Stimulated activated CD8-positive, alpha-beta memory T cell treated with anti-CD3 and anti-CD28 coated beads, Interleukin-4, amount 100 ng/mL, for 24 hours (primary cell): ENCODE results near the gene SCYGR3.

ENCODE experiments used
- DNase-seq: peaks from one replicate; pipeline ENCODE4 v3.0.0-alpha.2; 2020; ENCODE audit warnings: low read depth

The SCYGR3 gene, protein sequence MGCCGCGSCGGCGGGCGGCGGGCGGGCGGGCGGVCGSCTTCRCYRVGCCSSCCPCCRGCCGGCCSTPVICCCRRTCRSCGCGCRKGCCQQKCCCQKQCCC

DNA sequence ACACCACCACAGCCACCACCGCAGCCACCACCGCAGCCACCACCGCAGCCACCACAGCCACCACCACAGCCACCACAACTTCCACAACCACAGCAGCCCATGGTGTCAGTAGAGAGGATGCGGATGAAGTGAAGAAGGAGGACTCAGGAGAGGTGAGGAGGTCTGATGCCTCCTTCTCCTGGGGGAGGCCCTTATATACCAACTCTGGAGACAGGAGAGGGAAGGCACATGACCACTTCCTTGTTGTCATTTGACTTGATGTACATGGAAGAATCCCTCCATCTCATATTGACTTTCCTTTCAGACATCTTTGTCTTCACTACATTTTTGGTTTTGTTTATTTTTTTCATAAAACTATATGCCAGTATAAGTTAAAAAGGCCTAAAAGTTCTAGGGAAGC is at the start of gene SCYGR3:
TSS of gene SCYGR3 (minus strand) at position 101 of the 400 bp plus-strand sequence. CDS start at position 101, 0 bp downstream.
- DNase-seq = no peak

DNA sequence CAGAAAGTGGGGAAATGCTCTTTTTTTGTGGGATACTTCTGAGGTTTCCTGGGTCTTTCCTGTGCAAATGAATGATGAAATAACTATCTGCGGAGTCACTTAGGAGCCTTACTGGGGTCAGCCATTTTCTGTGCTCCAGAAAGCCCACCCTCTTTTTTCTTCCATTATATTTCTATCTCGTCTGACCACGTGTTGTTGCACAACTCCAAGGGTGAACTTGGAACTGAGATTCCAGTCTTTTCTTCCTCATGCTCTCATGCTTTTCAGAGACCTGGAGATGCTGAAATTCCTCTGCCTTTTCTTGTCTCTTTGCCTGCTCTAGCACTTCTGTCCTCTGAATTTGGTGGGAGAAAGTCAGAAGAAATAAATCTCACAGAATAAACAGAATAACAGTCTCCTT is 47.2 kb upstream of the SCYGR3 start:
- DNase-seq = no peak

DNA sequence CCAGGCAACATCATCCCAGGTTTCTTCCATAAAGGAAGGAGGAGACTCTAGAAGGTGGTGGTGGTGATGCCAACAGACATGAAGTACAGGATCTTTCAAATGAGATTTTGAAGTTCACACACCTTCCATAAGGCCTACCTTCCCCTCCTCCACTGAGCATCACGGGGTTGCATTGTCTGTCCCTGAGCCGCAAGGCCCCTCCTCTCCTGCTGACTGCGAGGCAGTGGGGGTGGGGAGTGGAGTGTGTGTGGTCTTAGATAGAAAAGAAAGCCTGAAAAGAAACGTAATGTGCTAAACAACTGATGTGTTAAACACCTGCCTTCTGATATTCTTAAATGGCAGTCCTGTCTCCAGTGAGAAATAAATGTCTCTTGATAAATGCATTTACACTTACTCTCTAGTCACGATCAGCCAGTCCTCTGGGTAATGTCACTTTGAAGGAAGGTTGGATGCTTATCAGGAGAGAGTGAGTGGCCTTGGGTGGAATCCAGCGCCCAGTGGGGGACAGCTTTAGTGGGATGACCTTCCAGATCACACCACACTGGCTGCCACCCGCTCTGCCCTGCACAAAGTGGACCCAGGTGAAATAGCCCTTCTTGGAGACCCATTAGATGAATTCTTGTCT is 46.5 kb upstream of the SCYGR3 start:
- DNase-seq = no peak

DNA sequence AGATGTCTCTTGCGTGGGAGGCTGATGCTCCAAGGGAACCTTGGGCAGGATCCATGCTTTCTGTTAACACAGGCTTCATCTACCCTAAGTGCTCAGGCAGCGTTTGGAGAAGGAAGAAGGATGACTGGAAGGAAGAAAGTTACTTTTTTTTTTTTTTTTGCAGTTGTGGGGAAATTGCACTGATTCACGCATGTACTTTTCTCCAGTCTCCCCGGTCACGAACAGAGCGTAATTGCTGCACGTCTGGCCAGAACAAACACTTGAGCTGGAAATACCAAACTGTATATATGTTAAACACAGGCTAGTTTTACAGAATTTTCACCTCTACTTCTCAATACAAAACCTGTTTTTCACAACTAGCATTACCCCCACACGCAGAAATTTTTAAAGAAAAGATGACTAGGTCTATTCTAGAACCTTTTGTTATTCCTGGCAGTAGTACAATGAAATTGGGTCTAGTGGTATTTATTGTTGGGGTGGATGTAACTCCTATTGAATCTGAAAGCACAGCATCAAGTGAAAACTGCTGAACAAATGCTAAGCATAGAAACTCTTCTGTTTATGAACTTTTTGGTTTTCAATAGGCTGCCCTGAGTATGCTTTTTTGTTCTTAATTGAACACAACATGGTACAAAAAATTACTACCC is 42.7 kb upstream of the SCYGR3 start:
- DNase-seq = no peak

DNA sequence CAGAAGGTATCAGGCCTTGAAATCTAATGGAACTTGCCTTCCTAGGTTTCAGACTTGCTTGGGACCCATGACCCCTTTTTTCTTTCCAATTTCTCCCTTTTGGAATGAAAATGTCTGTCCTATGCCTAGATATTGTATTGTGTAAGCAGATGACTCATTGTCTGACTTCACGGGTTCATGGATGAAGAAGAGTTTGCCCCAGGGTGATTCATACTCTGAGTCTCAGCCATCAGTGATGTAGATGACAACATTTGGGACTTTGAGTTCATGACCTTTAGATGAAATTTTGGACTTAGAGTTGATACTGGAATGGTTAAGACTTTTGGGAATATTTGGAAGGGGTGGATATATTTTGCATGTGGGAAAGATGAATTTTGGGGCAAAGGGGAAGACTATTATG is 40.8 kb upstream of the SCYGR3 start:
- DNase-seq = no peak

DNA sequence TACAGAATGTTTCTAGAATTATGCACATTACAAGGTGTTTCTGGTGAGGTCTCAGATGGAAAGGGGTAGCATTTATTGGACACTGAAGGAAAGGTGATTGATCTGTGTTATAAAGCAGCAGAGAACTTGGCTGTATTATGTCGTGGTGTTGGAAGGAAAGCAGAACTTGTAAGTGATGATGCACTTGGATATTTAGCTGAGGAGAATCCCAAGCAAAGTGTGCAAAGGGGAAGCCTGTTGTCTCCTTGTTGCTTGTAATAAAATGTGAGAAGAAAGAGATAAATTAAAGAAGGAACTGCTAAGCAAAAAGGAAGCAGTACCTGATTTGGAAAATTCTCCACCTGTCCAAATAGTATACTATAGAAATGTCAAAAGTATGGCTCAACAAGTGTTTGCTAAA is 39.8 kb upstream of the SCYGR3 start:
- DNase-seq = no peak

DNA sequence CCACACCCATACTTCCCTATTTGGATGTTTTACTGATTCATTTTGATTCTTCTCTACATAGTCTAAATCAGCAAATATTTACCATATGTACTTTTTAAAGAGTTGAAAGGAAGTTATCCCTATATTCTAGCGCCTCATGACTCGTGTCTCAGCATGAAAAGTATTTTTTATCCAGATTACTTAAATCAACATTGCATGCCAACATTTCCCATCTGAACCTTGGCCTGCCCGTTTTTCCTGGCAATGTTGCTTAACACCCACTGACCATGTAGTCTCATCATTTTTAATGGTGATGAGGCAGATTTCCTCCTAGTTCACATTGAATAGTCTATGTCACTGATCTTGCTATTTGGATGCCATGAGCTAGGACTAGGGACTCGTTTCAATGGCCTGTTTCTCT is 38.8 kb upstream of the SCYGR3 start:
- DNase-seq = no peak

DNA sequence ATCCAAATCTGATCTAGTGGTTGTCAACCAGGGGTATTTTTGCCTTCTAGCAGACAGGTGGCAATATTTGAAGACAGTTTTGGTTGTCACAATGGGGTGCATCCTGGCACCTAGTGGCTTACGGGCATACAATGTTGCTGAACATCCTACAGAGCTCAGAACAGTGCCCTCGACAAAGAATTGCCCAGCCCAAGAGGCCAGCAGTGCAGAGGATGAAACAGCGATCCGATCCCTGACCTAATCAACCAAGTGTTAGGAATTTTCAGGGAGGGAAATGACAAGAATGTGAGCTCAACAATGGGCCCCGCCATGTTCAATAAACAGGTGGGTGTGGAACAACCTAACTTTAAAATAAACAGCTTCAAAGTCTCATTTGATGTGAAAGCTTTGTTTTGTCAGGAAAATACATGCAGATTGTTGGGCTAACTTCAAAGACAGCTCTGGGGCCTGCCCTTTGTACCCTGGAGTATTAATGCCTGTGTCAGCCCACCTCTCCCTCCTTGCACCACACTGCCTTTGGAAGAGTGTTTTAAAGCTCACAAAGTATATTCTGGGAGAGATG is 29.4 kb upstream of the SCYGR3 start:
- DNase-seq = no peak

DNA sequence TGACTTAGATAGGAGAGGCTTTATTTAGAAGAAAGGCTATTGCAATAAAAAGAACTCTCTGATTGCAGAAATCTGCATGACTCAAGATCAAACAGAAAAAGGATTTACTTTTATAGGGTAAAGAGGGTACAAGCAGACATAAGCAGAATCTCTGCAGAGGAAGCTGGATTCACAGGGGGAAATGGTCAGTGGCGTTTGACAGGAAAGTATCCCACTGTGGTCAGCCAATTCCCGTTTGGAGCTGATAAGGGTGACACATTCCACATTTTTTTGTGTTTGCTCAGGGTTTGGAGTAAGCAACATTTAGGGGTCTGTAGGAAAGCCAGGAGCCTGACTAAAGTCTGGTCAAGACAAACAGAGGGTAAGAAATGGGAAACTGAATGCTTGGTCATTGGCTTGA is 28.0 kb upstream of the SCYGR3 start:
- no peak for DNase-seq

DNA sequence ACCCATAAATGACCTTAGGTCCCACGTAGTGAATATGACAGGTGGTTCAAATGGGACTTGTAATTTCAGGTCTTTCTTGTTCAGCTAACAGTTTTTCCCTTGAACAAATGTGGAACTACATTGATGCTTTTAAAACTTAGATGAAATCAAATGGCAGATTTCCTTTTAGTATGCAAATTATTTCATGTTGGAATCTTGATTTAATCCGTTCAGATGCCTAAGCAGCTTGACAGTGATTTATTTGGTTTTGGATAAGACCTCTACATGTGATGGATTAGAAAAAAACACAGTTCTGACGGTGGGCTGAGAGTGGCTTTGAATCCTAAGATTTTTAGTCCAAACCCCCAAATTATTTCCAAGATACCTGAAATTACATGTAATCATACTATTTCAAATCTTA is 19.6 kb upstream of the SCYGR3 start:
- no peak for DNase-seq

DNA sequence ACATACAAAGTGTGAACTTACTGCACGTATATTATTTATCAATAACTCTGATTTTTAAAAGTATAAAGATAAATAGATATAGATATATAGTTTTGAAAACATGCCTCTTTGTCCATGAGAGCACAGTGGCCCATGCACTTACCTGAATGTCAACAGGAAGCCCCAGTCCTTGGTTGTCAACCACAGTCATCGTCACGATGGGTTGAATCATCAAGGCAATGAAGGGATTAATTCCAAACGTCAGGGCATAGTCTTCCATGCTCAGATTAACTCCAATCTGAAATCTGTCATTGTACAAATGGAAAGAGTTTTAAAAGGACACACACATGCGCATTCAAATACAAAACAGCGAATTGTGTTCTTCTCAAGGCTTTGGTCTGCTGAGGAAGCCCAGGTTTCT is 18.2 kb upstream of the SCYGR3 start:
- DNase-seq = no peak

DNA sequence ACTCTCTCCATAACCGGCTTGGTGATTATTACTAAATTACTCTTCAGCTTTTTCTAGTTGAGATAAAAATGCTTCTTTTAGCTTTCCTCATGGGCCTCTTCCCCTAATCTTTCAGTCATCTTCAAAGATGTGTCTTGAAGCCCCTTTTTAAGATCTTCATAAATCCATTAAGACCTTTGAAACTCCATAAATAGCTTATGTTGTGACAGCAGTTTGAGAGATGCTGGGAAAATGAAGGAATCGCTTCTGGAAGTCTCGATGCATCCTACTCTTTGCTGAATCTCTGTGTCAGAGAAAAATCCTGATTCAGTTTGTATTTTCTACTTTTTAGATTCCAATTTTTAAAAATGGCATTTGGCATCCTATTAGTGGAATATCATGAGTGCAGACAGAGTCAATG is 15.7 kb upstream of the SCYGR3 start:
- DNase-seq = no peak

DNA sequence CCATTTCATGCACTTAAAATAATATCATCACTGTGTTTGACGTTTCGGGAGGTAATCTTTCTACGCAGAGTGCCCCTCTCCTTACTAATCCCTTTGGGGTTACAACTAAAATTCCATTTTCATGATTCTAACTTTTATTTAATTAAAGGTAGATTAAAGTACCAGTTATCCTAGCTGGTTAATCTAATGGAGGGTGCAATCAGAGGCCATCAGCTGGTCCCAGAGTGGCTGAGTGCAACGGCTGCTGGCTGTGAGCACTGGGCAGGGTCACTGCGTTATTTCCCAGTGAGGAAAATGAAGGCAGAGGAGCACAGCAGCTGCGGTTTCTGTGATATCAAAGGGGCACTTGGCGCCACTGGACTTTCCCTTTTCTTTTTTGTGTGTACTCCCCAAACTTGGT is 14.8 kb upstream of the SCYGR3 start:
- no peak for DNase-seq

DNA sequence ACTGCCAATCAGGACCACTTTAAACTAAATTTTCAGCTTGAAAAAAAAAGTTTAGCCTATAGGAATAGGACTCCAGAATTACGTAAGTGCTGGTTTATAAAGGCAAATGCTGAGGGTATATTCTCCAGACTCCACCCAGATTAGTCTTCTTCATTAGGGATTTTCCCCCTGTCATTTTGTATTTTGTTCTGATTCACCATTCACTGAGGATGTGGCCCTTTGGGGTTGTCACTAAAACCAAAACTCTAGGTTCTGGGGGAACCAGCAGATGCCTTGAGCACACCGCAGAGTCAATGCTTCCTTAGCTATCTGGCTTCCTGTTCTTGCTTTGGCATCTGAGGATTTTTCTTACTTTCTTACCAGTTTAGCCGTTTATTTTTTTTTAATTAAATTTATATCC is 13.1 kb upstream of the SCYGR3 start:
- no peak for DNase-seq

DNA sequence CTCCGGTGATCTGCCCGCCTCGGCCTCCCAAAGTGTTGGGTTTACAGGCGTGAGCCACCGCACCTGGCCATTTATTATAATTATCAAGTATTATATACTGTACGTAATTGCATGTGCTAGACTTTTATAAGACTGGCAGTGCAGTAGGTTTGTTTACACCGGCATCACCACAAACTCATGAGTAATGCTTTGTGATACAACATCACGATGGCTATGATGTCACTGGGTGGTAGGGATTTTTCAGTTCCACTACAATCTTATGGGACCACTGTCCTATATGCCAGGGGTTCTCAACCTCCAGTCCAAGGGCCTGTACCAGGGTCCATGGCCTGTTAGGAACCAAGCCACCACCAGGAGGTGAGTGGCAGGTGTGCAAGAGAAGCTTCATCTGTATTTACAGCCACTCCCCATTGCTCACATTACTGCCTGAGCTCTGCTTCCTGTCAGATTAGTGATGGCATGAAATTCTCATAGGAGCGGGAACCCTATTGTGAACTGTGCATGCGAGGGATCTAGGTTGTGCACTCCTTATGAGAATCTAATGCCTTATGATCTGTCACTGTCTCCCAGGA is 12.0 kb upstream of the SCYGR3 start:
- no peak for DNase-seq

DNA sequence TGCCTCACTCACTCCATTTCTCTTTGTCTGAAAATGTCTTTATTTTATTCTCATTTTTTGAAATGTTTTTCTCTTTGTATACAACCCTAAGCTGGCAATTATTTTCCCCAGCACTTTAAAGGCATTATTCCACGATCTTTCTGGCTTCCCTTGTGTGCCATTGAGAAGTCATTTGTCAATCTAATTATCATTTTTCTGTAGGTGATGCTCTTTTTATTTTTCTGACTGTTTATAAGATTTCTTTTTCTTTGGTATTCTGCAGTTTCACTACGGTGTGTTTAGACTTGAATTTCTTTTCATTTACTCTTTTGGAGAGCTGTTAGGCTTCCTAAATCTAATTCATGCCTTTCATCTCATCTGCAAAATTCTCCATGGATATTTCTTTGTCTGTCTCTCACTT is 10.8 kb upstream of the SCYGR3 start:
- no peak for DNase-seq

DNA sequence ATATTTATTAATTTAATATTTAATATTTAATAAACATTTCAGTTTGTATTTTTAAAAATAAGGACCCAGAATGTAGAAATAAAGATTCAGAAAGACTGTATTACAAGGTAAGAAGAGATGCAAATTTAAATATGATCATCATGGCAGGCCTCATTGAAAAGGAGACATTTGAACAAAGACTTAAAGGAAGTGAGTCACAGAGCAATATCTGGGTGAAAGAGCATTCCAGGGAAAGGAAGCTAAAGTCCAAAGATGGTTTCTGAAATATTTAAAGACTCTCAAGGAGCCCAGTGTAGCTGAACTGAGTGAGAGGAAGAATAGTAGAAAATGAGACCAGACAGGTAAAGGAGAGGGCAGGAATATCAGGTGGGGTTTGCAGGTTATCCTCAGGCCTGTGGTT is 8.6 kb upstream of the SCYGR3 start:
- no peak for DNase-seq

DNA sequence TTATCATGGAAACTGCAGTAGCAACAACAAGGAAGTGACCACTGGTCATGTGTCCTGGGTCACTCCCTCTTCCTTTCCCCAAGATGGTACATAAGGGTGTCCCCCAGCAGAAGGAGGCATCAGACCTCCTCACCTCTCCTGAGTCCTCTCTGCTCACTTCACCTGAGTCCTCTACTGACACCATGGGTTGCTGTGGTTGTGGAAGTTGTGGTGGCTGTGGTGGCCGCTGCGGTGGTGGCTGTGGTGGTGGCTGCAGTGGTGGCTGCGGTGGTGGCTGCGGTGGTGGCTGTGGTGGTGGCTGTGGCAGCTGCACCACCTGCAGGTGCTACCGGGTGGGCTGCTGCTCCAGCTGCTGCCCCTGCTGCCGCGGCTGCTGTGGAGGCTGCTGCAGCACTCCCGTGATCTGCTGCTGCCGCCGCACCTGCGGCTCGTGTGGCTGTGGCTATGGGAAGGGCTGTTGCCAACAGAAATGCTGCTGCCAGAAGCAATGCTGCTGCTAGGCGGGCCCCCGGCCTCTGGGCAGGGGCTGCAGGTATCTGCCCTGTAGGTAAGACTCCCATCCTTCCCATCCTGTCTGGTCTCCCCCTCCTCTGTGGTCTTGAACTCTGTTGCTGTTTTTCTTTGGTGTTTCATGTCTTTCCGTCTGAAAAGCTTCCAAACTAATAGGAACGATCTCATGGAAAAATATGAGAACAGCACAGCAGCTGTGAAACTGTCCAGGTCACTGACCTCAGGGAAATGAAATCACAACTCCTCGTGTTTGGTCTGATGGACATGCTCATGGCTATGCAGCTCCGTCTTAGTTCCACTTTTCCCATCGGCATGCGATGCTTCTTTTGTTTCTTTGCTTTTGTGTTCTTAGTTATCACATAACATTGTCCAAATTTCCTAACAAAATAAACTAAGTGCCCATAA is 2.9 kb upstream of the SCYGR3 start, which contains the start of gene SCYGR4:
TSS of gene SCYGR4 (plus strand) at position 183 of the 915 bp plus-strand sequence. CDS start at position 183, 0 bp downstream.
- DNase-seq = no peak

DNA sequence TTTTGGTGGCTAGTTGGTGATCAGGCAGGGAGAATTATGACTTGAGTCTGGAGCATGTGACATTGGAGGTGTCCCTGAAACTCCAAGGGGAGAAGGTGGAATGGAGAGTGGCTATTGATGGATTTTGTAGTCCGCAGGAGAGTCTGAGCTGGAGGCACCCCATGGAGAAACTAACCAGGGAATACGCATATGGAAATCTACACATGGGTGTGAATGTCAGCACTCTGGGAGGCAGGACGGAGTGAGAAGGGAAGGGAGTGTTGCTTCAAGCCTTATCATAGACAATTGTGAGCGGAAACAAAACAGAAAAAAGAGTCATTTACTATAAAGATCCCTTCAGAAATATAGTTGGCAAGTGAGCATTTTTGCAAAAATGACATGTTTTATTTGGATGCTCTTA is 2.0 kb upstream of the SCYGR3 start:
- no peak for DNase-seq

DNA sequence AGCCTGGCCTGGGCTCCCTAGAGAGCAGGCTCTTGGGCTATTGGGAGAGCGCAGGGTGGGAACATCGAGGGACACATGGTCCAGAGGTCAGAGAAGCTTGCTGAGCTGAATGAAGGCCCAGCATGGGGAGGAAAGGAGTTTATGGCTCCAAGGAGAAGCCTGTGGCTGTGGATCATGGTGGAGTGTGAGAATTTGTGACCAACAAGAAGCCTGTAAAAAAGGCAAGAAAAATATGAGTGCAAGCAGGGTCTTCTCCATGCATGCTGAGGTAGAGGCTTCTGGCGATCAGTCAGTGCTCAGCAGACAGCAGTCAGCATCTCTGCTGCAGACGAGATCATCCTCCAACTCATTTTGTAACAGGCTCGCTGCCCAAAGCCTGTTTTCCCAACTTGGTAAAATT is 1.3 kb upstream of the SCYGR3 start:
- no peak for DNase-seq

DNA sequence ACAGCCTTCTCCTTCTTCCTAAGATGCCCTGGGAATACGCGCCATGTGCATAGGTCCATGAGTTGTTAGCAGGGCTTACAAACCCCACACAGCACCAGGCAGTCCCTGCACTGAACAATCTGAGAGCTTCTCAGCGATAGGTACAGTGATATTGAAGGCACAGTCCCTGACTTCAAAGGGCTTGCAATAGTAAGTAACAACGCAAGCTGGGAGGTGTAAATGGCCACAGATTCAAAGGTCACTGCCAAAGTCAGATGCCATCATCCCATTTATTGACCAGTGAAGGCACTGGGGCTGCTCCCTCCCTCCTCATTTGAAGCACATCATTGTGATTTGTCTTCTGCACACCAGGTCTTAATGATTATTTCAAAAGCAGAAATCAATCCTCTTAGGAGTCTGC is 541 bp upstream of the SCYGR3 start:
- no peak for DNase-seq

DNA sequence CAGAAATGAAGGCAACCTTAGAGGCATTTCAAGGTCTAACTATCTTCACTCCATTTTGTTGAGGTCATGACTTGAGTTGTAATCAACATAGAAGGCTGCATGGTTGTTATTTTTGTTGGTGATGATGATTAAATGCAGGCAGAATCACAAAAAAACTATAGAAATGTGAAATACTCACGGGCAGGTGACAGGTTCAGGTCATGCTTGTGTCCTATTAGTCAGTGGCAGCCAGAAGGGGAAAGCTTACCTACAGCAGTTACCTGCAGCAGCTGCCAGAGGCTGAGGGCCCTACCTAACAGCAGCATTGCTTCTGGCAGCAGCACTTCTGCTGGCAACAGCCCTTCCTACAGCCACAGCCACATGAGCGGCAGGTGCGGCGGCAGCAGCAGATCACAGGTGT is 394 bp downstream of the SCYGR3 start:
- DNase-seq = no peak
